Heart left ventricle (tissue), 16 donors: ENCODE measurements around the gene MOXD1. TPM values are rescaled to one million over a fixed set of nuclear protein-coding genes. Genes with fewer than 3 reads are reported as not detected.
A peak's percentile ranks its signal among the peaks of the same experiment; 100 is the strongest.

Experiments used
- ATAC-seq, 4 donors: fragments of 200-7000 bp; cut with Tn5 transposase; one replicate each; pipeline ENCODE4 v1.9.1; 2020 to 2022; ENCODE audit warnings: moderate library complexity in 4 of 4, mild to moderate bottlenecking in 3 of 4, moderate number of reproducible peaks in 1 of 4
- DNase-seq, 5 donors: peaks; one replicate each; pipeline ENCODE4 v3.0.0-alpha.2; 2020
- H3K27ac ChIP-seq, 12 donors: fragments of 200-600 bp; sonication (generic) in 4 of 12; one replicate each; pipeline versions ENCODE4 v1.5.0 to v1.8.0; 2016 to 2022; ENCODE audit warnings: mild to moderate bottlenecking in 2 of 12
- H3K27me3 ChIP-seq, 9 donors: fragments of 200-600 bp; sonication (generic) in 2 of 9; one replicate each; pipeline versions ENCODE4 v1.5.1 to v1.8.0; 2016 to 2022; ENCODE audit warnings: mild to moderate bottlenecking in 3 of 9
- H3K36me3 ChIP-seq, 9 donors: fragments of 200-600 bp; sonication (generic) in 2 of 9; one replicate each; pipeline versions ENCODE4 v1.5.0 to v1.8.0; 2018 to 2022; ENCODE audit warnings: mild to moderate bottlenecking in 2 of 9
- H3K4me1 ChIP-seq, 12 donors: fragments of 200-600 bp; sonication (generic) in 4 of 12; one replicate each; pipeline versions ENCODE4 v1.5.0 to v1.8.0; 2016 to 2022; ENCODE audit warnings: mild to moderate bottlenecking in 3 of 12
- H3K4me3 ChIP-seq, 12 donors: fragments of 200-600 bp; sonication (generic) in 4 of 12; one replicate each; pipeline versions ENCODE4 v1.5.0 to v1.8.0; 2017 to 2022; ENCODE audit warnings: mild to moderate bottlenecking in 9 of 12, moderate library complexity in 4 of 12
- H3K9me3 ChIP-seq, 12 donors: fragments of 200-600 bp; sonication (generic) in 4 of 12; one replicate each; pipeline versions ENCODE4 v1.5.0 to v1.8.0; 2016 to 2022; ENCODE audit warnings: mild to moderate bottlenecking in 1 of 12
- POLR2A ChIP-seq, 2 donors: fragments of 450-650 bp; IDR thresholded peaks; one replicate each; pipeline ENCODE4 v1.6.1; 2017; ENCODE audit warnings: antibody characterized with exemption in 2 of 2, mild to moderate bottlenecking in 2 of 2, moderate library complexity in 2 of 2
- WGBS, 4 donors: extraction: QIAGEN DNeasy Blood & Tissue Kit in 2 of 4; methylation state at CpG; one replicate each; pipeline versions ENCODE4 v1.1.5 to v1.1.7; 2013 to 2018; 5-methylcytosine and 5-hydroxymethylcytosine counted together
- intact Hi-C, 10 donors: fragments of 100-400 bp; cut with DNase I; formaldehyde crosslinking; loops; one replicate each; pipeline versions ENCODE4 v1.11.1 to v1.14.2; 2022
- polyA plus RNA-seq, 2 donors: library from polyadenylated mRNA; stranded (reverse); fragments of 200-250 nt; gene quantifications; one replicate each; pipeline ENCODE4 v1.2.3, GENCODE V29; 2013
- total RNA-seq, 9 donors: library from RNA; depleted of rRNA in 2 of 9; stranded (reverse); fragments of >200 nt in 2 of 9; fragmentation: NEBNext Ultra II Directional in 3 of 9; extraction: Animal tissue kit (Norgen Biotek cat#: 25700) in 3 of 9; gene quantifications; one replicate each; pipeline versions ENCODE4 v1.1.0 to v1.2.4, GENCODE V29; 2016 to 2023
- TF ChIP-seq, protein P1 (sequence below), 12 donors: fragments of 200-600 bp; sonication (generic) in 4 of 12; IDR thresholded peaks; one replicate each; pipeline versions ENCODE4 v1.5.0 to v1.8.0; 2018 to 2022; ENCODE audit warnings: antibody characterized with exemption in 12 of 12, mild to moderate bottlenecking in 5 of 12
- donor health status: ischemic (EF 13 %, LVEDD 7.1; RV severe dilation, severe dysfunction).
- donor health status: healthy with polysubstance abuse.
- donor health status: DM: no; HTN: yes; CAD: no.
- donor health status: DM: no; HTN: no; CAD: no.
- donor health status: ischemic (EF 25% LVEDD 6.9; RV normal size, moderate dysfunction).
- donor health status: ischemic (EF 25% LVEDD 5.7; RV mildly dilated, moderate dysfunction).
- donor health status: healthy.
- donor health status: DM: yes; HTN: yes; CAD: no.
- donor health status: ischemic (EF 35%, LVEDD 5.7; RV mildly dilated, moderate dysfunction).
- donor health status: nonischemic (EF 11% LVEDD 7.7; RV severe dilation, severe dysfunction).
- donor health status: DM: yes; HTN: yes; CAD: no.
- donor health status: PGD.
- donor health status: ischemic (EF 29% LVEDD 5.4; RV normal size, mild dysfunction).
- donor health status: nonischemic (EF 23%, LVEDD 6.1; RV moderate dilation, normal function).

MOXD1 gene
- total and polyA plus RNA-seq, 11 donors = 0.69 to 10.5 (median 3.0) TPM

DNA sequence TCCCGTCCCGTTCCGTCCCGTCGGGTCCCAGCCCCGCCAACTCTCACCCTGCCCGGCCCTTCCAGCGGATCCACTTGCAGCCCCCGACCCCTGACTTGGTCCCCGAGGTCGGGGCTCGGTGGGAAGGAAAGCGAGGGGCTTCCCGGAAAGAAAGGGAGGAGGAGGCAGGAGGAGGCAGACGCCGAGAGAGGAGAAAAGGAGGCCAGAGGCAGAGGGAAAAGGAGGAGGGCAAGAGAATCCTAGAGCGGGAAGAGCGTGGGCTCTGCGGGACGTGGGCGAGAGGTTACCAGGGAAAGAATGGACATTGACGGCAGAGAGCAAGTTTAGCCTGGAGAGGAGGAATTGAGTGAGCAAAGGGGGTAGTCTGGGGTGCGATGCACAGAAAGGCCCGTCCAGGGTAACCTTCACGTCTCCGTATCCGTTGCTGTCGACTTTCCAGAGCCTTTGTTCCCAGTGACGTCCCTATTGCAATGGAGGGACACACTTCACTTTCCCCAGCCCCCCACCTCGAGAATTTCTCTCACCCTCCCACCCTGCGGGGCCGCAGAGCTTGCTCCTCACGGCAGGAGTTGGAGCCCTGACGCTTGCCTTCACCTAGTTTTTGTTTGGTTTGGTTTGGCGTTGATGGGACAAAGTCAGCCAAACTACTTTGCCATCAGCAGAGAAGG is 477 bp upstream of the MOXD1 start:
- peaks cover 0 to 2% (median 0%) of the 10 kb centered on the region in 12 donors for H3K9me3 ChIP-seq
- H3K27me3 ChIP-seq = peaks cover 0 to 63% (median 25%) of the 10 kb centered on the region in 9 donors
- peak in 3 of 4 donors; percentile 13 to 38 (median 16) for ATAC-seq
- peak overlapping the region in 11 of 12 donors; percentile 50 to 75 (median 64) for H3K4me3 ChIP-seq
- no peaks in the 10 kb centered on the region for H3K36me3 ChIP-seq
- H3K4me1 ChIP-seq = peaks cover 0 to 16% (median 3%) of the 10 kb centered on the region in 12 donors
- no peak for DNase-seq
- intact Hi-C loops = no loop called here
- TF ChIP-seq, protein P1, sequence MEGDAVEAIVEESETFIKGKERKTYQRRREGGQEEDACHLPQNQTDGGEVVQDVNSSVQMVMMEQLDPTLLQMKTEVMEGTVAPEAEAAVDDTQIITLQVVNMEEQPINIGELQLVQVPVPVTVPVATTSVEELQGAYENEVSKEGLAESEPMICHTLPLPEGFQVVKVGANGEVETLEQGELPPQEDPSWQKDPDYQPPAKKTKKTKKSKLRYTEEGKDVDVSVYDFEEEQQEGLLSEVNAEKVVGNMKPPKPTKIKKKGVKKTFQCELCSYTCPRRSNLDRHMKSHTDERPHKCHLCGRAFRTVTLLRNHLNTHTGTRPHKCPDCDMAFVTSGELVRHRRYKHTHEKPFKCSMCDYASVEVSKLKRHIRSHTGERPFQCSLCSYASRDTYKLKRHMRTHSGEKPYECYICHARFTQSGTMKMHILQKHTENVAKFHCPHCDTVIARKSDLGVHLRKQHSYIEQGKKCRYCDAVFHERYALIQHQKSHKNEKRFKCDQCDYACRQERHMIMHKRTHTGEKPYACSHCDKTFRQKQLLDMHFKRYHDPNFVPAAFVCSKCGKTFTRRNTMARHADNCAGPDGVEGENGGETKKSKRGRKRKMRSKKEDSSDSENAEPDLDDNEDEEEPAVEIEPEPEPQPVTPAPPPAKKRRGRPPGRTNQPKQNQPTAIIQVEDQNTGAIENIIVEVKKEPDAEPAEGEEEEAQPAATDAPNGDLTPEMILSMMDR (IDR thresholded peaks at IDR 0.05) = no peak
- no peak for TF ChIP-seq POLR2A (IDR thresholded peaks at IDR 0.05)
- H3K27ac ChIP-seq = peak overlapping the region in 3 of 12 donors; percentile 14 to 53 (median 30)
- WGBS, 4 donors = 10 to 12% (median 11%) methylated on average over 35 of the region's 35 CpGs

- intact Hi-C loops = no loop called here
- Histone ChIP-seq H3K27me3 (peaks cover 0 to 55% (median 25%) of the 10 kb centered on the region in 9 donors), H3K27ac (peak overlapping the region in 5 of 12 donors; percentile 51 to 75 (median 53)), H3K9me3 (peaks cover 0 to 11% (median 2%) of the 10 kb centered on the region in 12 donors), H3K4me3 (peak overlapping the region; percentile 31 to 75 (median 64)), H3K4me1 (peaks cover 0 to 16% (median 3%) of the 10 kb centered on the region in 12 donors), H3K36me3 (no peaks in the 10 kb centered on the region)
- ATAC-seq = peak in 3 of 4 donors; percentile 26 to 34 (median 32)
- 17 to 28% (median 21%) methylated on average over 11 of the region's 11 CpGs for WGBS, 4 donors
- no peak for DNase-seq
- TF ChIP-seq POLR2A (IDR thresholded peaks at IDR 0.05) = no peak
- TF ChIP-seq, protein P1 (IDR thresholded peaks at IDR 0.05) = no peak
Measured at GRCh38 chr6:132400555-132400882, 756 bp downstream of the MOXD1 start.

- Histone ChIP-seq H3K27me3 (peaks cover 0 to 48% (median 25%) of the 10 kb centered on the region in 9 donors), H3K27ac (no peak overlapping the region), H3K9me3 (peaks cover 0 to 21% (median 10%) of the 10 kb centered on the region in 12 donors), H3K4me3 (peak overlapping the region in 6 of 12 donors; percentile 57 to 75 (median 66)), H3K36me3 (no peaks in the 10 kb centered on the region), H3K4me1 (peaks cover 0 to 16% (median 3%) of the 10 kb centered on the region in 12 donors)
- ATAC-seq (no peak), DNase-seq (no peak)
- TF ChIP-seq, protein P1 (IDR thresholded peaks at IDR 0.05) = no peak
- TF ChIP-seq POLR2A (IDR thresholded peaks at IDR 0.05) = no peak
- intact Hi-C loops = no loop called here
- 65 to 81% (median 75%) methylated on average over 4 of the region's 4 CpGs for WGBS, 4 donors
Measured at GRCh38 chr6:132399376-132400074, 1.8 kb downstream of the MOXD1 start.

DNA sequence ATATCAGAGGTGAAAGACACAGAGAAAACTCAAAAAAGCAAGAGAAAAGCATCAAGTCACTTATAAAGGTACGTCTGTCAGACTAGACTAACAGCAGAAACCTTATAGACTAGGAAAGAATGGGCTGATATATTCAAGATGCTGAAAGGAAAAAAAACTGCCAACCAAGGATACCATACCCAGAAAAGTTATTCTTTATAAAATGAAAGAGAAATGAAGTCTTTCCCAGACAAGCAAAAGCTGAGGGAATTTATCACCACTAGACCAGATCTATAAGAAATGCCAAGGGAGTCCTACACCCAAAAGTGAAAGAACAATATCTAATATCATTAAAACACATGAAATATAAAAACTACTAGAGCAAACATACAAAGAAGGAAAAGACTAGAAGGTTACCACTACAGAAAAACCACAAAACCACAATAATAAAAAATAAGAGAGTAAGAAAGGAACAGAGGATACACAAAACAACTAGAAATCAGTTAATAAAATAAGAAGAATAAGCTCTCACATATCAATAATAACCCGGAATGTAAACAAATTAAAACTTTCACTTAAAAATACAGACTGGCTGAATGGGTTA is 6.2 kb downstream of the MOXD1 start:
- WGBS, 4 donors = 85 to 93% (median 90%) methylated on average over 2 of the region's 2 CpGs
- peaks cover 0 to 29% (median 10%) of the 10 kb centered on the region in 12 donors for H3K9me3 ChIP-seq
- no peak overlapping the region for H3K4me3 ChIP-seq
- H3K4me1 ChIP-seq = peaks cover 0 to 6% (median 0%) of the 10 kb centered on the region in 12 donors
- DNase-seq = no peak
- TF ChIP-seq, protein P1 (IDR thresholded peaks at IDR 0.05) = no peak
- no peak for TF ChIP-seq POLR2A (IDR thresholded peaks at IDR 0.05)
- ATAC-seq = no peak
- no peak overlapping the region for H3K27ac ChIP-seq
- H3K27me3 ChIP-seq = peaks cover 0 to 9% (median 2%) of the 10 kb centered on the region in 9 donors
- intact Hi-C loops = no loop called here
- no peaks in the 10 kb centered on the region for H3K36me3 ChIP-seq
